ENCODE data around the gene AXIN1.
"Not testable (repeated sequence)": the region's sequence is repeated elsewhere in the genome, so short reads cannot be mapped to it uniquely, and the experiment has no call there.

AXIN1 gene

GRCh38 chr16:264440-264951, 88.0 kb downstream of the AXIN1 start:
- no peak for DNase-seq

- no peak for DNase-seq
These were observed 88.6 kb downstream of the AXIN1 start for GRCh38 chr16:263944-264343.

- no peak for DNase-seq
These were observed 89.2 kb downstream of the AXIN1 start for GRCh38 chr16:263182-263774.

- DNase-seq: no peak
These were observed 90.3 kb downstream of the AXIN1 start for GRCh38 chr16:262121-262745.

GRCh38 chr16:261031-261691, 91.4 kb downstream of the AXIN1 start:
- DNase-seq: no peak

GRCh38 chr16:260326-260725, 92.2 kb downstream of the AXIN1 start:
- DNase-seq: no peak

- no peak for DNase-seq
These were observed 92.7 kb downstream of the AXIN1 start for GRCh38 chr16:259814-260253.

GRCh38 chr16:259226-259625, 93.3 kb downstream of the AXIN1 start:
- DNase-seq: peak; percentile 77

GRCh38 chr16:258091-258490, 94.4 kb downstream of the AXIN1 start:
- DNase-seq: not testable (repeated sequence)

- no peak for DNase-seq
These were observed 97.3 kb downstream of the AXIN1 start for GRCh38 chr16:255183-255582.

GRCh38 chr16:254461-254860, 98.1 kb downstream of the AXIN1 start:
- no peak for DNase-seq

GRCh38 chr16:253833-254232, 98.7 kb downstream of the AXIN1 start:
- DNase-seq: no peak

GRCh38 chr16:252366-253337, 99.9 kb downstream of the AXIN1 start:
- DNase-seq: peak; percentile 58

GRCh38 chr16:249431-249830, 103.1 kb downstream of the AXIN1 start:
- no peak for DNase-seq

GRCh38 chr16:247027-247426, 105.5 kb downstream of the AXIN1 start:
- no peak for DNase-seq

- no peak for DNase-seq
These were observed 107.4 kb downstream of the AXIN1 start for GRCh38 chr16:245105-245504.

GRCh38 chr16:243348-243747, 109.2 kb downstream of the AXIN1 start:
- no peak for DNase-seq

- no peak for DNase-seq
These were observed 110.2 kb downstream of the AXIN1 start for GRCh38 chr16:242281-242680.

GRCh38 chr16:240559-240958, 112.0 kb downstream of the AXIN1 start:
- no peak for DNase-seq

GRCh38 chr16:239948-240277, 112.6 kb downstream of the AXIN1 start:
- DNase-seq: peak; percentile 8

Measured in OCI-M1 (cell line).